HG03378 (cell line): Measurements from ENCODE around the gene MEF2A.

Source experiments
- ATAC-seq: cut with Tn5 transposase; IDR thresholded peaks from one replicate; pipeline ENCODE4 v1.9.1; 2021; ENCODE audit warnings: mild to moderate bottlenecking, moderate library complexity; ENCODE audit not compliant: unreplicated experiment

MEF2A gene

DNA sequence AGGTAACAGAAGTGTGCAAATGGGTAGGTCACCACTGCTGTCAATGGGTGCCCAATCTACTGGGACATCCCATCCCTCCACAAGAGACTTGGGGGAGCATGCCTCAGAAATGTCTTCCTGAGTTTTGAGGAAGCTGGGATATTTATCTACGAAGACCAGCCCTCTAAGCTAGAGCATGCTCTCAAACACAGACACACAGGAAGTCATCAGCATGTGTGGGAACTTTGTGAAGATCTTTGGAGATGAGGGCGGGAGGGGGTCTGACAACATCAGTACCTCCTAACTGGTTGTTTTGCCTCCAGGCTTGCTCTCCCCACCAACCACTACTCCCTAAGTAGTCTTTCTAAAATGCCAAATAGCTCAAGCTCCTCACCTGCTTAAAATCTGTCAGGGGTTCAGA is 3.5 kb upstream of the MEF2A start:
- no peak for ATAC-seq

DNA sequence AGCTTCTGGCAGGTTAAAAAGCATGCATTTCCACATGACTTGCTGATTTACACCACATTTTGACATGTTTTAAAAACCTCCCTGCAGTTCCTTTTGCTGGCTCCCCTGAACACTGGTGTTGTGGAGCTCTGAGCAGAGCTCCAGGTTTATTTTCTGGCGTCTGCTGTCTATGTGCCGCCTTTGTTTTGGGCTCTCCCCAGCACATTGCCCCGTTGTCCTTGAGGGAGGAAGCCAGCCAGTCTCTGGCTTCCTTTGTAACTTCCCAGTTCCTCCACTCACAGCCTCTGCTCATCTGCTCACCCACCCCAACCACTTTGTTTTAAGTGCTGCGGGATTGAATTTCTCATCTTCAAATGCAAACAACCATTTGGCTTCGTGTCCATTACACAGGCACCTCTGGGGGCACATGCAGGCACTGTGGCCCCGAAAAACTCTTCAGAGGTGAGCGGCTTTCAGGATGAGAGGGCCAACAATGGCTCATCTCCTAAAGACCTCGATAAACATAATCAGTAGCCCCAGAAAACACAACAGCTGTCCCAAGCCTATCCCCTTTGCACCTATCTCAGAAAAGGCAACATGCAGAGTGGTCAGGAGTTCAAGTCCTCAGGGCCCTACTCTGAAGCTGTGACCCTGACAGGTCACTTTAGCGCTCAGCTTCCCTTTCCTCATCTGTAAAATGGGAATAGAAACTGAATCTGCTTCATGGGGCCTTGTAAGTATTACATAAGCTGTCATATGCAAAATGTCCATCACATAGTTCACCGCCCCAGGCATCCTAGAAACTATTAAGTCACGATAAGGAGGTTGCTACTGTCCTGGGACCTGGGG is 1.3 kb upstream of the MEF2A start:
- peak; percentile 25 for ATAC-seq

DNA sequence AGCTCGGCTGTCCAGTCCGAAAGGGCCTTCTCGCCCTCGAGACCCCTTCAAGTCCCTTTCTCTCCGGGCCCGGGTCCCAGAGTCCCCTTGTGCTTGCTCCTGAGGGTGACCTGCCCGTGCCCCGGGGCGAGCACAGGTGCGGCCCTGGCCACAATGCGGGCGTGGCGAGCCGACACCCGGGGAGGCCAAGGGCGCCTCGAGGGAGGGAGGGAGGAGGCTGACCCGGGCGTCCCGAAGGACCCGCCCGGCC is 810 bp upstream of the MEF2A start:
- ATAC-seq = no peak

DNA sequence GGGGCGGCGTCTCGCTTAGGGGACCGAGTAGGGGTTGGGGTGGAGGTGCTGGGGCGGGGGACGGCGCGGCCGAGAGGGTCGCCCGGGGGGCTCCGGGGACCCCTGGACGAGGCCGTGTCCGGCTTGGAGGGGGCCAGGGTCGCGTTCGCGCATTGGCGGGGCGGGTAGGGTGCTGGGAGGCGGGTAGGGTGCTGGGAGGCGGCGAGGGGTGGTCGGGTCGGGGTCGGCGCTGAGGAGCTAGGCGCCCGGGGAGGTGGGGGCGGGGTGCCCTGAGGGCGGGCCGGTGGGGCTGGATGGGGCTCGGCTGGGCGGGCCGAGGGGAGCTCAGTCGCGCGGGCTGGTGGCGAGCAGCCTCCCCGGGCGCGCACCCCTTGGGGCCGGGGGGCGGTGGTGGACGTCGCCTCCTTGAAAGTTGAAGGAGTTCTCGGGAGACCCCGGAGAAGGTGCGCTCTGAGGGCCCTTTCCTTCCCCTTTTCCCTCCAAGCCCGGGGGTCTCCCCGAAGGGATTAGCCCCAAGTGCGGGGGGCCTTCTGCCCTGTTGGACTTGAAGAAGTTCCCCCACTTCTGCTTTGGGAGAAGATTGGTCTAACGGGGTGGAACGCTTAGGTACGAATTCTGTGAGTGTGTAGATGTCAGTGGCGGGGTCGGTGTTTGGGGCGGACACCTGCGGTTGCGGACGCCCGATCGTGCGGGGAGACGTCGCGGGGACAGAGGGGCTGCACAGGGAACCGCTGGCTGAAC is 543 bp downstream of the MEF2A start:
- ATAC-seq = no peak

DNA sequence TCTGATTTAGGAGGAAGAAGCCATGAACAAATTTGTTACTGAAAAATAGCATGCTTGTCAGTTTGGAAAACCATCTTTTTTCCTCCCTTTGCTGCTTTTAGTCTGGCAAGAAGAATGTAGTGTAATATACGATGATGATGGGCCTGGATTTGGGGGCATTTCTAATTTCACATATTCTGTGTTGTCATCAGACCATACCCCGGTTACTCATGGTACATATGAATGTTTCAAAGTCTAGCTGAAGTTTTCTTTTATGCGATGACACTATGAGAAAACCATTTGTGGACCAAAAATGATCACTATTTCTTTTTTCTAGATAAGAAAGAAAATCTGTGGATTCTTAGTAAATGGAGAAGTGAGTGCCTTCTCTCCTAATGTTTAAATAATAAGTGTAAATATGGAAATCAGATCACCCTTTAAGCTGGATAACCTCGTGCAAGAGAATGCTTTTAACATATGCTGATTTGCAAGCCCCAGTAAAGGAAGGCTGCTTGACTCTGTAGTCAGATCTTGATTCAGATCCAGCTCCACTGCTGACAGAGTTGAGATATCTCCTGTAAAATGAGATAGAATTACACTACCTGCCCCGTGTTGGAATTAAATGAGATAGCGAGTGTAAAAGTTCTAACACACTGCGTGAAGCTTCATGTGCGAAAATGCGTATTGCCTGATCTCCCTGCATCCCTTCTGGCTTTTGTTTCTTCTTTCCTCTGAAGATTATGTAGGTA is 3.0 kb downstream of the MEF2A start:
- ATAC-seq = no peak

DNA sequence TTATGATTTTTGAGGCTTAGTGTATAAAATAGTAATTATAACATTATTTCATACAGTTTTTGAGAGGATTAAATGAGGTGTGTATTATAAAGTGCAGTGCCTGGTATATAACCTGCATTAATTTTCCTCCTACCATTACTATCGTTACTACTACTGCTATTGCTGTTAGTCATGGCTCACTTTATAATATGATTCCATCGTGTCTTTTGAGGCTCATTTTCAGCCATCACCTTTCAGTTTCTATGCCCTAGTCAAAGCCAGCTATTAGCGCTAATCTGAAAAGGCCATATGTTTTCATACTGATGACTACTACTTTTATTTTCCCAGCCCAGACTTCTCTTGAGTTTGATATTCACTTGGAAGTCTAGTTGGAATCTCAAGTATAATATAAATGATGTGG is 5.5 kb downstream of the MEF2A start:
- no peak for ATAC-seq

- no peak for ATAC-seq
These were observed 8.3 kb downstream of the MEF2A start for GRCh38 chr15:99574048-99574447.

DNA sequence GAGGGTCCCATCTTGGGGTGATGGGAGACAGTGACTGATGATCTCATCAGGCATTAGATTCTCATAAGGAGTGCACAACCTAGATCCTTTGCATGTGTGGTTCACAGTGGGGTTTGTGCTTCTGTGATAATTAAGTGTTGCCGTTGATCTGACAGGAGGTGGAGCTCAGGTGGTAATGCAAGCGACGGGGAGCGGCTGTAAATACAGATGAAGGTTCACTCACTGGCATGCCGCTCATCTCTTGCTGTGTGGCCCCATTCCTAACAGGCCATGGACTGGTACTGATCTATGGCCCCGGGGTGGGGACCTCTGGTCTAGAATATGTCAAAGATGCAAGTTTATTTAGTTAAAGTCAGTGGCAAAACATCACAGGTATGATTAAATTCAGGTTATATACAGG is 8.7 kb downstream of the MEF2A start:
- ATAC-seq = no peak

DNA sequence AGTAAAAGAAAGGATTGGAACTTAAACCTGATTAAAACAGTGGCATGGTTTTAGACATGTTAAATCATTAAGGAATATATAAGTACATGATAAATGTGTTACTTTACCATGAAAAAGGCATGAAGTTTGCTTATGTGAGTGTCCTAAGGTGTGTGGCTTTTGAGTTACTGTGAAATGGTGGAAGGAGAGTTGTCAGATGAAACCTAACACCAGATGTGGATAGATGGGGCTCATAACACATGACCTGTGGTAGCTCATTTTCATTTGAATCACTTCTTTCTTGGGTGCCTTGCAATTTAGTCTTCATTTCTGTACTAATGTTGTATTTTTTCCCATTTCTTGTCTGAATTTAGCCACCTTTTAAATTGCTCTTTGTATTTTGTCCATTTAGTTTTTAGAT is 13.0 kb downstream of the MEF2A start:
- no peak for ATAC-seq

GRCh38 chr15:99580076-99580475 is 14.3 kb downstream of the MEF2A start:
- ATAC-seq = no peak

DNA sequence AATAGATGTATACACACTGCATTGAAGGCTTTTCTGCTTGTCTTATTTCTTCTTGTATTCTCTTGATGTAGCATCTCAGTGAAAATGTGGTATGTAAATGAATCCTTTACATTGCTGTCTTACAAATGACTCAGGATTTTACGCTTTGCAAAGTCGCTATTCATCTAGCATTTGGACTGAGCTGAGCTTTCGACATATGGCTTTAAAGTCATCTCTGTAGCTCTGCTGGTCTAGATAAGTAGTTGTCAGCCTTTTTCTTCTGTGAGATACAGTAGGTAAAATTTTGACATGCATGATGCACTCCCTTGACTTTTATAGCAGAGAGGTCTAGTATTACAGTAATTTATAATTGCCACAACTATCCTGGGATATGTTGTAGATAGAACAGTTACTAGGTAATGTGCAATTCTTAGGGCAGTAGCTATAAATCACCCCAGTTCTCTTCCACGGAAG is 16.8 kb downstream of the MEF2A start:
- no peak for ATAC-seq

GRCh38 chr15:99584081-99584600 is 18.4 kb downstream of the MEF2A start:
- ATAC-seq = no peak

- no peak for ATAC-seq
These were observed 20.3 kb downstream of the MEF2A start for GRCh38 chr15:99586121-99586520.

- ATAC-seq = no peak
These were observed 24.0 kb downstream of the MEF2A start for GRCh38 chr15:99589801-99590200.

DNA sequence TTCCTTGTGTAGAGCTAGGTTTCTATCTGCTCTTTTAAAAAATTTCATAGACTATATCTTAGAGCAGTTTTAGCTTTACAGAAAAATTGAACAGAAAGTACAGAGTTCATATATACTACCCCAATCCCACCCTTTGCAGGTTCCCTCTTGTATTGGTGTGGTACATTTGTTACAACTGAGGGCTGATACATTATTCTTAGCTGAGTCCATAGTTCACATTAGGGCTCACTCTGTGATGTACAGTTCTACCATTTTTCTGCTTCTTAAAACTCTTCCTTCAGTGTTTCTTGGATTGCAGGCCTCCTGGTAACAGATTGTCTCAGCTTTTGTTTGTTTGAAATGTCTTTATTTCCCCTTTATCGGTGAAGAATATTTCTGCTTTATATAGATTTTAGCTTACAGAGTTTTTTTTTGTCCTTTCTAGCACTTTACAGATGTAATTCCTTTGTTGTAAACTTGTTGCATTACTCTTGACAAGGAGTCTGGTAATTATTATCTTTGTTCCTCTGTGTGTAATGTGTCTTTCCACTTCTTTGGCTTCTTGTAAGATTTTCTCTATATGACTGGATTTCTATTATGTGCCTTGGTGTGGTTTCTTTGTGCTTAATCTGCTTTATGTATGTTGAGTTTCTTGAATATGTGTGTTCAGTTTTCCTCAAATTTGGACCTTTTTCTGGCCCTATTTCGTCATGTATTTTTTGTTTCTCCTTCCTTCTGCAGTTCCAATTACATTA is 25.3 kb downstream of the MEF2A start:
- peak; percentile 79 for ATAC-seq

DNA sequence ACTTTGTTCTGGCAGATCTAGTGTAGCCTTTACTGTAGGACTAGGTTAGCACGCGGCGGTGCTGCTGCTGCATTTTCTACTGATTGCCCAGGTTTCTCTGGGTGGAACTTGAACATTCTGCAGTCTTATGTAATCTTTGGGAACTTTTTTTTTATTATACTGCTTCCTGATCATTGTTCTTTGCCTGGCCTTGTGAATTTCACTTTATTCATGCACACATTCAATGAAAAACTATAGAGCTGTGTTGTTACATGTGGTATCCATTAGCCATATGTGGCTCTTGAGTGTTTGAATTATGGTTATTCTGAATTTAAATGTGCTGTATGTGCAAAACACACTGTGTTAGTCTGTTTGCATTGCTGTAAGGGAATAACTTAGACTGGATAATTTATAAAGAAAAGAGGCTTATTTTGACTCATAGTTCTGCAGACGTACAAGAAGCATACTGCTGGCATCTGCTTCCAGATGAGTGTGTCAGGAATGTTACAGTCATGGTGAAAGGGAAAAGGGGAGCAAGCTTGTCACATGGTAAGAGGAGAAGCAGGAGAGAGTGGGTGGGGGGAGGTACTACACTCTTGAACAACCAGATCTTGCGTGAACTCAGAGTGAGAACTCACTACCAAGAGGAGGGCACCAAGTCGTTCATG is 26.5 kb downstream of the MEF2A start:
- ATAC-seq = no peak

DNA sequence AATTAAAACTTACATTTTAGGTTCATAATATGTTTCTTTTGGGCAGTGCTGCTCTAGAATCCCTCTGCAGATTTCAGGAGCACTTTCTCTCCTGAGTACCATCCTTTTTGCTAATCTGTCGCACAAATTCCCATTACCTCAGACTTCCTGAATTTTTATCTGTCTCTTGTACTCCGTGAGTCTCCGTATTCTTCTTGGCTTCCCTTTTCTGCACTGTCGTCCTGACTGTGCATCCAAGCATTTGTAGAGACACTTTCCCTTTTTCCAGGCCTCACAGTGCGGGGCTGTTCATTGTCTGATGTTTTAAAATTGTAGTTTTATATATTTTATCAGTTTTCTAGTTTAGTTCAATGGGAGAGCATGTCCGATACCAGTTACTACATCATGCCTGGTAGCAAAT is 27.3 kb downstream of the MEF2A start:
- ATAC-seq = no peak

DNA sequence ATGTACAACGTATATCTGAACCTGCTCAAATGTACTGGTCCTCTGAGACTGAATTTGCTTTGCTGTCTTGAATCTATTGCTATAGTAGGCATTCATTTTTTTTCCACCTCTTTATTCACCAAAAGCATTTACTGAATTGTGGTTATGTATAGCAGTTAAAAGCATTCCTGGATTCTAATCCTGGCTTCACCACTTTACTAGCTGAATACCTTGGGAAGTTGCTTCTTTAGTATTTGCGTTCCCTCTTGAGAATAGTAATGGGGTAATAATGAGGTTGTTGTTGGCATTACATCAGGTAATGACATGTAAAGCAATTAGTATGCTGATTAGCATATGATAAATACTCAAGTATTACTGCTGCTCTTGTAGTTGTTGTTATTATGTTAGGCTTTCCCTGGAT is 29.1 kb downstream of the MEF2A start:
- ATAC-seq = no peak

- no peak for ATAC-seq
These were observed 32.5 kb downstream of the MEF2A start for GRCh38 chr15:99598296-99598695.

DNA sequence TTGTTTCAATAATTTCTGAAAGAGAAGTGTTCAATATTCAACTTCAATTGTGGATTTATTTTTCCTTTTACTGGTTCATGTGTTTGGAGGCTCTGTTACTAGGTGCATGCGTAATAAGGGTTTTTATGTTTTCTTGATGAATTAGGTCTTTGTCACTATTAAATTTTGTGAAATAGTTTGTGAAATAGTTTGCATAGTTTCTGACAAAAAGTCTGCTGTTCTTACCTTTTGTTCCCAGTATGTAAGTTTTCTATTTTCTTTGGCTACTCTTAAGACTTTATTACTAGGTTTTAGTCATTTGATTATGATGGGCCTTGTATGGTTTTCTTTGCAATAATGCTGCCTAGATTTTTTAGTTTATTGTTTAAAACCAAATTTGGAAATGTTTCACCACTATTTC is 38.0 kb downstream of the MEF2A start:
- ATAC-seq = no peak

DNA sequence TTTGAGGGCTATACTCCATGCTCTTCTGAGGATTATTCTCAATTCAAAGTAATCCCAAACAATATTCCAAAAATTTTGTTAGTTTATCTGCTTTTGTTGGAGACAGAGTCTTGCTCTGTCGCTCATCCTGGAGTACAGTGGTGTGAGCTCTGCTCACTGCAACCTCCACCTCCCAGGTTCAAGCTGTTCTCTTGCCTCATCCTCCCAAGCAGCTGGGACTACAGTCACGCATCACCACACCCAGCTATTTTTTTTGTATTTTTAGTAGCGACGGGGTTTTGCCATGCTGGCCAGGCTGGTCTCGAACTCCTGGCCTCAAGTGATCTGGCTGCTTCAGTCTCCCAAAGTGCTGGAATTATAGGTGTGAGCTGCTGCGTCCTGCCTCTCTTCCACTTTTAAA is 39.1 kb downstream of the MEF2A start:
- ATAC-seq = no peak
